ENCODE data around the gene TJP1. TPM values are rescaled to one million over a fixed set of nuclear protein-coding genes. Genes with fewer than 3 reads are reported as not detected.

The TJP1 gene
- total RNA-seq, 1 experiment from 2014 or later, result 129 TPM

DNA sequence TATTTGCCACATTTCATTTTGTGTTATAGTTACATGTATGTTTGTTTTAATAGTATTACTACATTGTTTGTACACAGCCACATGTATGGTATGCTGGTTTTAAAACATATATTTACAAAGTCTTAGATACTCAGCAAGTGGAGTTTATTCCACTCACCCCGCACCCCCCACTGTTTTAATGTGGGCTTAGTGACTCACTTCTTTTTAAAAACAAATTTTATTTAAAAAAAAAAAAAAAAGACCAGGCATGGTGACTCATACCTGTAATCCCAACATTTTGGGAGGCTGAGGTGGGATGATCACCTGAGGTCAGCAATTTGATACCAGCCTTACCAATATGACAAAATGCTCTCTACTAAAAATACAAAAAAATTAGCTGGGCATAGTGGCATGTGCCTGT lies 26.9 kb upstream of the TJP1 start:
- ATAC-seq (no peak), DNase-seq (ENCODE audit: low spot score) (no peak)
- TF ChIP-seq, protein P1, sequence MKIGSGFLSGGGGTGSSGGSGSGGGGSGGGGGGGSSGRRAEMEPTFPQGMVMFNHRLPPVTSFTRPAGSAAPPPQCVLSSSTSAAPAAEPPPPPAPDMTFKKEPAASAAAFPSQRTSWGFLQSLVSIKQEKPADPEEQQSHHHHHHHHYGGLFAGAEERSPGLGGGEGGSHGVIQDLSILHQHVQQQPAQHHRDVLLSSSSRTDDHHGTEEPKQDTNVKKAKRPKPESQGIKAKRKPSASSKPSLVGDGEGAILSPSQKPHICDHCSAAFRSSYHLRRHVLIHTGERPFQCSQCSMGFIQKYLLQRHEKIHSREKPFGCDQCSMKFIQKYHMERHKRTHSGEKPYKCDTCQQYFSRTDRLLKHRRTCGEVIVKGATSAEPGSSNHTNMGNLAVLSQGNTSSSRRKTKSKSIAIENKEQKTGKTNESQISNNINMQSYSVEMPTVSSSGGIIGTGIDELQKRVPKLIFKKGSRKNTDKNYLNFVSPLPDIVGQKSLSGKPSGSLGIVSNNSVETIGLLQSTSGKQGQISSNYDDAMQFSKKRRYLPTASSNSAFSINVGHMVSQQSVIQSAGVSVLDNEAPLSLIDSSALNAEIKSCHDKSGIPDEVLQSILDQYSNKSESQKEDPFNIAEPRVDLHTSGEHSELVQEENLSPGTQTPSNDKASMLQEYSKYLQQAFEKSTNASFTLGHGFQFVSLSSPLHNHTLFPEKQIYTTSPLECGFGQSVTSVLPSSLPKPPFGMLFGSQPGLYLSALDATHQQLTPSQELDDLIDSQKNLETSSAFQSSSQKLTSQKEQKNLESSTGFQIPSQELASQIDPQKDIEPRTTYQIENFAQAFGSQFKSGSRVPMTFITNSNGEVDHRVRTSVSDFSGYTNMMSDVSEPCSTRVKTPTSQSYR (CRISPR knock-in tag; IDR thresholded peaks at IDR 0.05), result no peak
- no peak for TF ChIP-seq ZNF232 (CRISPR knock-in tag; IDR thresholded peaks at IDR 0.05)
- TF ChIP-seq MXD4 (CRISPR knock-in tag; IDR thresholded peaks at IDR 0.05; ENCODE audit: borderline replicate concordance), result no peak
- CTCF ChIA-PET, result no interaction called here
- POLR2A ChIA-PET, result interaction anchor here (0.7 kb wide), 1 partner anchor 107 kb away, joined by 4 read pairs; no protein-coding TSS in a partner anchor
- Mint-ChIP-seq H3K4me1 (peaks cover 34% of the 10 kb centered on the region), H3K27me3 (ENCODE audit: low read depth) (no peaks in the 10 kb centered on the region), H3K36me3 (peaks cover 12% of the 10 kb centered on the region), H3K9me3 (peaks cover 17% of the 10 kb centered on the region), H3K4me3 (no peak overlapping the region), H3K27ac (no peak overlapping the region)

DNA sequence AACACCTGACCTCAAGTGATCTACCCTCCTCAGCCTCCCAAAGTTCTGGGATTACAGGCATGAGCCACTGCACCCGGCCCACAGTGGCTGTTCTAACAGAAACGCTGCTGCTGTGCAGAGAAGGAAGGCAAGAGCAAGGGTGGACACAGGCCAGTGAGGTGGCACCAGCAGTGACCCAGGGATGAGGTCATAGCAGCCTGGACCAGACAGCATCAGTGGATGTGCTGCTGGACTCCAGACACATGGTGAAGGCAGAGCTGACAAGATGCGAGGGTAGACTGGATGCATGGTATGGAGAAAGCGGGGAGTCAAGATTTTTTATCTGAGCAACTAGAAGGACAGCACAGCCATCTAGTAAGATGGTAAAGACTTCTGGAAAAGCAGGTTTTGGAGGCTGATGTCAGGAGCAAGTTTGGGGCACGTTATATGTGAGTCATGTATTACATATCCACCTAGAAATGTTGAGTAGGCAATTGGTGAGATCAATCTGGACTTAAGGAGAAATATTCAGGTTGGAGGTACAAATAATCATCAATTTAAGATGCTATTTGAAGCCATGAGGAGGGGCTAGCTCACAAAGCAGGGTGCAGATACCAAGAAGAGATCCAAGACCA lies 22.1 kb upstream of the TJP1 start:
- Mint-ChIP-seq H3K4me3 (no peak overlapping the region), H3K4me1 (peaks cover 27% of the 10 kb centered on the region), H3K9me3 (peaks cover 13% of the 10 kb centered on the region), H3K27me3 (ENCODE audit: low read depth) (no peaks in the 10 kb centered on the region), H3K36me3 (peaks cover 12% of the 10 kb centered on the region), H3K27ac (no peak overlapping the region)
- ATAC-seq (no peak), DNase-seq (ENCODE audit: low spot score) (no peak)
- ChIA-PET POLR2A (no interaction called here), CTCF (interaction anchor here (2.4 kb wide), 1 partner anchor 81 kb away, joined by 13 read pairs; no protein-coding TSS in a partner anchor)
- TF ChIP-seq TEAD4 (CRISPR knock-in tag; IDR thresholded peaks at IDR 0.05), result no peak
- no peak for TF ChIP-seq SOX15 (CRISPR knock-in tag; IDR thresholded peaks at IDR 0.05)
- no peak for TF ChIP-seq NR3C1 (CRISPR knock-in tag; conservative IDR thresholded peaks at IDR 0.05; ENCODE audit: low read depth)
- TF ChIP-seq, protein P2, sequence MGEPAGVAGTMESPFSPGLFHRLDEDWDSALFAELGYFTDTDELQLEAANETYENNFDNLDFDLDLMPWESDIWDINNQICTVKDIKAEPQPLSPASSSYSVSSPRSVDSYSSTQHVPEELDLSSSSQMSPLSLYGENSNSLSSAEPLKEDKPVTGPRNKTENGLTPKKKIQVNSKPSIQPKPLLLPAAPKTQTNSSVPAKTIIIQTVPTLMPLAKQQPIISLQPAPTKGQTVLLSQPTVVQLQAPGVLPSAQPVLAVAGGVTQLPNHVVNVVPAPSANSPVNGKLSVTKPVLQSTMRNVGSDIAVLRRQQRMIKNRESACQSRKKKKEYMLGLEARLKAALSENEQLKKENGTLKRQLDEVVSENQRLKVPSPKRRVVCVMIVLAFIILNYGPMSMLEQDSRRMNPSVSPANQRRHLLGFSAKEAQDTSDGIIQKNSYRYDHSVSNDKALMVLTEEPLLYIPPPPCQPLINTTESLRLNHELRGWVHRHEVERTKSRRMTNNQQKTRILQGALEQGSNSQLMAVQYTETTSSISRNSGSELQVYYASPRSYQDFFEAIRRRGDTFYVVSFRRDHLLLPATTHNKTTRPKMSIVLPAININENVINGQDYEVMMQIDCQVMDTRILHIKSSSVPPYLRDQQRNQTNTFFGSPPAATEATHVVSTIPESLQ (CRISPR knock-in tag; IDR thresholded peaks at IDR 0.05), result no peak
- no peak for TF ChIP-seq OVOL2 (CRISPR knock-in tag; IDR thresholded peaks at IDR 0.05; ENCODE audit: borderline replicate concordance)
- no peak for TF ChIP-seq FOXK1 (CRISPR knock-in tag; IDR thresholded peaks at IDR 0.05)
- TF ChIP-seq ZNF671 (CRISPR knock-in tag; IDR thresholded peaks at IDR 0.05), result no peak
- TF ChIP-seq, protein P3, sequence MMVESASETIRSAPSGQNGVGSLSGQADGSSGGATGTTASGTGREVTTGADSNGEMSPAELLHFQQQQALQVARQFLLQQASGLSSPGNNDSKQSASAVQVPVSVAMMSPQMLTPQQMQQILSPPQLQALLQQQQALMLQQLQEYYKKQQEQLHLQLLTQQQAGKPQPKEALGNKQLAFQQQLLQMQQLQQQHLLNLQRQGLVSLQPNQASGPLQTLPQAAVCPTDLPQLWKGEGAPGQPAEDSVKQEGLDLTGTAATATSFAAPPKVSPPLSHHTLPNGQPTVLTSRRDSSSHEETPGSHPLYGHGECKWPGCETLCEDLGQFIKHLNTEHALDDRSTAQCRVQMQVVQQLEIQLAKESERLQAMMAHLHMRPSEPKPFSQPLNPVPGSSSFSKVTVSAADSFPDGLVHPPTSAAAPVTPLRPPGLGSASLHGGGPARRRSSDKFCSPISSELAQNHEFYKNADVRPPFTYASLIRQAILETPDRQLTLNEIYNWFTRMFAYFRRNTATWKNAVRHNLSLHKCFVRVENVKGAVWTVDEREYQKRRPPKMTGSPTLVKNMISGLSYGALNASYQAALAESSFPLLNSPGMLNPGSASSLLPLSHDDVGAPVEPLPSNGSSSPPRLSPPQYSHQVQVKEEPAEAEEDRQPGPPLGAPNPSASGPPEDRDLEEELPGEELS (CRISPR knock-in tag; IDR thresholded peaks at IDR 0.05), result no peak
- TF ChIP-seq, protein P4, sequence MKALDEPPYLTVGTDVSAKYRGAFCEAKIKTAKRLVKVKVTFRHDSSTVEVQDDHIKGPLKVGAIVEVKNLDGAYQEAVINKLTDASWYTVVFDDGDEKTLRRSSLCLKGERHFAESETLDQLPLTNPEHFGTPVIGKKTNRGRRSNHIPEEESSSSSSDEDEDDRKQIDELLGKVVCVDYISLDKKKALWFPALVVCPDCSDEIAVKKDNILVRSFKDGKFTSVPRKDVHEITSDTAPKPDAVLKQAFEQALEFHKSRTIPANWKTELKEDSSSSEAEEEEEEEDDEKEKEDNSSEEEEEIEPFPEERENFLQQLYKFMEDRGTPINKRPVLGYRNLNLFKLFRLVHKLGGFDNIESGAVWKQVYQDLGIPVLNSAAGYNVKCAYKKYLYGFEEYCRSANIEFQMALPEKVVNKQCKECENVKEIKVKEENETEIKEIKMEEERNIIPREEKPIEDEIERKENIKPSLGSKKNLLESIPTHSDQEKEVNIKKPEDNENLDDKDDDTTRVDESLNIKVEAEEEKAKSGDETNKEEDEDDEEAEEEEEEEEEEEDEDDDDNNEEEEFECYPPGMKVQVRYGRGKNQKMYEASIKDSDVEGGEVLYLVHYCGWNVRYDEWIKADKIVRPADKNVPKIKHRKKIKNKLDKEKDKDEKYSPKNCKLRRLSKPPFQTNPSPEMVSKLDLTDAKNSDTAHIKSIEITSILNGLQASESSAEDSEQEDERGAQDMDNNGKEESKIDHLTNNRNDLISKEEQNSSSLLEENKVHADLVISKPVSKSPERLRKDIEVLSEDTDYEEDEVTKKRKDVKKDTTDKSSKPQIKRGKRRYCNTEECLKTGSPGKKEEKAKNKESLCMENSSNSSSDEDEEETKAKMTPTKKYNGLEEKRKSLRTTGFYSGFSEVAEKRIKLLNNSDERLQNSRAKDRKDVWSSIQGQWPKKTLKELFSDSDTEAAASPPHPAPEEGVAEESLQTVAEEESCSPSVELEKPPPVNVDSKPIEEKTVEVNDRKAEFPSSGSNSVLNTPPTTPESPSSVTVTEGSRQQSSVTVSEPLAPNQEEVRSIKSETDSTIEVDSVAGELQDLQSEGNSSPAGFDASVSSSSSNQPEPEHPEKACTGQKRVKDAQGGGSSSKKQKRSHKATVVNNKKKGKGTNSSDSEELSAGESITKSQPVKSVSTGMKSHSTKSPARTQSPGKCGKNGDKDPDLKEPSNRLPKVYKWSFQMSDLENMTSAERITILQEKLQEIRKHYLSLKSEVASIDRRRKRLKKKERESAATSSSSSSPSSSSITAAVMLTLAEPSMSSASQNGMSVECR (CRISPR knock-in tag; IDR thresholded peaks at IDR 0.05; ENCODE audit: borderline replicate concordance), result no peak
- no peak for TF ChIP-seq ZNF416 (CRISPR knock-in tag; IDR thresholded peaks at IDR 0.05)
- no peak for TF ChIP-seq FOXJ3 (CRISPR knock-in tag; IDR thresholded peaks at IDR 0.05; ENCODE audit: borderline replicate concordance)
- TF ChIP-seq, protein P5, sequence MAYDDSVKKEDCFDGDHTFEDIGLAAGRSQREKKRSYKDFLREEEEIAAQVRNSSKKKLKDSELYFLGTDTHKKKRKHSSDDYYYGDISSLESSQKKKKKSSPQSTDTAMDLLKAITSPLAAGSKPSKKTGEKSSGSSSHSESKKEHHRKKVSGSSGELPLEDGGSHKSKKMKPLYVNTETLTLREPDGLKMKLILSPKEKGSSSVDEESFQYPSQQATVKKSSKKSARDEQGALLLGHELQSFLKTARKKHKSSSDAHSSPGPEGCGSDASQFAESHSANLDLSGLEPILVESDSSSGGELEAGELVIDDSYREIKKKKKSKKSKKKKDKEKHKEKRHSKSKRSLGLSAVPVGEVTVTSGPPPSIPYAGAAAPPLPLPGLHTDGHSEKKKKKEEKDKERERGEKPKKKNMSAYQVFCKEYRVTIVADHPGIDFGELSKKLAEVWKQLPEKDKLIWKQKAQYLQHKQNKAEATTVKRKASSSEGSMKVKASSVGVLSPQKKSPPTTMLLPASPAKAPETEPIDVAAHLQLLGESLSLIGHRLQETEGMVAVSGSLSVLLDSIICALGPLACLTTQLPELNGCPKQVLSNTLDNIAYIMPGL (CRISPR knock-in tag; IDR thresholded peaks at IDR 0.05), result no peak
